Left renal pelvis (tissue), 4 donors: ENCODE measurements around the gene PRAMEF26. TPM values are rescaled to one million over a fixed set of nuclear protein-coding genes. Genes with fewer than 3 reads are reported as not detected.
"Not testable (repeated sequence)": the region's sequence is repeated elsewhere in the genome, so short reads cannot be mapped to it uniquely, and the experiment has no call there.

Experiments used
- DNase-seq, 4 donors: peaks; one replicate each; pipeline ENCODE4 v3.0.0-alpha.2; 2013; ENCODE audit warnings: low read depth in 4 of 4, low spot score in 3 of 4
- polyA plus RNA-seq, 4 donors: library from polyadenylated mRNA; unstranded; fragments of 120-200 nt; gene quantifications; one replicate each; pipeline ENCODE4 v1.2.1, GENCODE V29; 2013; ENCODE audit not compliant: insufficient read length in 4 of 4

The PRAMEF26 gene
- polyA plus RNA-seq, result not detected

GRCh38 chr1:13155909-13156308 lies at the start of gene PRAMEF26:
Gene PRAMEF26, minus strand, starts transcription at chr1:13156009. Its CDS starts 2,914 bp downstream, at chr1:13153095.
- DNase-seq, result not testable (repeated sequence)

- DNase-seq, result not testable (repeated sequence)
Measured at GRCh38 chr1:13201309-13201708, 45.5 kb upstream of the PRAMEF26 start, which contains the start of gene PRAMEF13. Gene PRAMEF13, minus strand, starts transcription at chr1:13201409. Its CDS starts 1,820 bp downstream, at chr1:13199589.

- not testable (repeated sequence) for DNase-seq
Measured at GRCh38 chr1:13171548-13171947, 15.7 kb upstream of the PRAMEF26 start, which contains the start of gene PRAMEF9. Gene PRAMEF9, plus strand, starts transcription at chr1:13171848. Its CDS starts 3,433 bp downstream, at chr1:13175281.

- not testable (repeated sequence) for DNase-seq
Measured at GRCh38 chr1:13165531-13165930, 9.7 kb upstream of the PRAMEF26 start, which contains the start of gene HNRNPCL4. Gene HNRNPCL4, minus strand, starts transcription at chr1:13165631. Its CDS starts 164 bp downstream, at chr1:13165467.

GRCh38 chr1:13116754-13117153 lies 39.1 kb downstream of the PRAMEF26 start, which contains the start of gene HNRNPCL2:
Gene HNRNPCL2, minus strand, starts transcription at chr1:13116854. Its CDS starts 454 bp downstream, at chr1:13116400.
- DNase-seq, result not testable (repeated sequence)

Other genes starting within 250 kb of the PRAMEF26 start
- not detected for gene PRAMEF7, start 239.4 kb downstream of the PRAMEF26 start, polyA plus RNA-seq
- not detected for gene PRAMEF6, start 208.4 kb downstream of the PRAMEF26 start, polyA plus RNA-seq
- not detected for gene PRAMEF27, start 99.4 kb downstream of the PRAMEF26 start, polyA plus RNA-seq
- not detected for gene HNRNPCL3, start 95.2 kb downstream of the PRAMEF26 start, polyA plus RNA-seq
- not detected for gene PRAMEF25, start 85.2 kb downstream of the PRAMEF26 start, polyA plus RNA-seq
- under 1 TPM in 2 of 4 donors, not detected in 2; 0.19 to 0.42 TPM for gene HNRNPCL2, start 39.2 kb downstream of the PRAMEF26 start, polyA plus RNA-seq
- under 1 TPM in 2 of 4 donors, not detected in 2; 0.18 to 0.41 TPM for gene HNRNPCL4, start 9.6 kb upstream of the PRAMEF26 start, polyA plus RNA-seq
- gene PRAMEF9, start 15.8 kb upstream of the PRAMEF26 start, polyA plus RNA-seq, result not detected
- gene PRAMEF13, start 45.4 kb upstream of the PRAMEF26 start, polyA plus RNA-seq, result not detected
- gene PRAMEF18, start 70.1 kb upstream of the PRAMEF26 start, polyA plus RNA-seq, result not detected
- gene PRAMEF5, start 98.2 kb upstream of the PRAMEF26 start, polyA plus RNA-seq, result not detected
- gene PRAMEF8, start 129.1 kb upstream of the PRAMEF26 start, polyA plus RNA-seq, result not detected
- not detected for gene PRAMEF33, start 147.5 kb upstream of the PRAMEF26 start, polyA plus RNA-seq
- not detected for gene PRAMEF15, start 159.6 kb upstream of the PRAMEF26 start, polyA plus RNA-seq
- not detected for gene PRAMEF14, start 191.1 kb upstream of the PRAMEF26 start, polyA plus RNA-seq
- gene PRAMEF19, start 215.9 kb upstream of the PRAMEF26 start, polyA plus RNA-seq, result not detected
- gene PRAMEF17, start 233.6 kb upstream of the PRAMEF26 start, polyA plus RNA-seq, result not detected